HepG2 (cell line): ENCODE data around the gene OAF. TPM values are rescaled to one million over a fixed set of nuclear protein-coding genes. Genes with fewer than 3 reads are reported as not detected.

Experiments used
- ATAC-seq: fragments of 200-7000 bp; cut with Tn5 transposase; 3 replicates; pipeline ENCODE4 v1.9.1; 2020; ENCODE audit warnings: mild to moderate bottlenecking, moderate library complexity
- BruUV-seq: library from RNA; stranded (reverse); fragments of 400-500 nt; replicated peaks from 2 replicates; lab custom pipeline; 2021; lab: Mats Ljungman, UMichigan
- CTCF ChIA-PET: fragments of 300-600 bp; formaldehyde crosslinking; extraction: SDS; loops from one replicate; lab custom pipeline; 2021; ENCODE audit warnings: low total read pairs, inconsistent platforms, low intra/inter-chr PET ratio; lab: Yijun Ruan, JAX
- POLR2A ChIA-PET: fragments of 350-600 bp; sonication (Branson Sonifier 250); formaldehyde crosslinking; loops from one replicate; lab custom pipeline; 2020; ENCODE audit warnings: antibody characterized with exemption, inconsistent platforms; lab: Yijun Ruan, JAX
- DNase-seq: peaks from one replicate; pipeline ENCODE4 v3.0.0-alpha.2; 2015; ENCODE audit warnings: low spot score
- FAIRE-seq: peaks from 3 replicates; lab custom pipeline; 2011; peaks lifted over from hg19 to GRCh38; lab: Jason Lieb, UNC
- H2AFZ ChIP-seq: one replicate; pipeline ENCODE4 v1.6.1; 2011; ENCODE audit warnings: low read length, inconsistent platforms
- H3K27ac ChIP-seq: fragments of 300-600 bp; 3 replicates; pipeline ENCODE4 v1.8.0; 2011; ENCODE audit warnings: mixed run types, mild to moderate bottlenecking, mixed read lengths, low read length, inconsistent platforms; ENCODE audit not compliant: insufficient read depth; ENCODE audit errors: extremely low read length
- H3K27me3 ChIP-seq, 2 experiments: fragments of 200-600 bp in 1 of 2; 2 replicates in 1 of 2; 3 replicates in 1 of 2; pipeline versions ENCODE4 v1.6.0 to v1.8.0; 2011; ENCODE audit warnings: low read length in 2 of 2, mild to moderate bottlenecking in 2 of 2, moderate library complexity in 2 of 2, inconsistent platforms in 1 of 2; ENCODE audit not compliant: insufficient read depth in 2 of 2, control insufficient read depth in 1 of 2
- H3K36me3 ChIP-seq, 2 experiments: fragments of 200-600 bp in 1 of 2; replicated peaks in 1 of 2; 2 replicates in 1 of 2; 3 replicates in 1 of 2; pipeline versions ENCODE4 v1.5.1 to v1.8.0; 2011; ENCODE audit warnings: low read length in 2 of 2, inconsistent platforms in 1 of 2; ENCODE audit not compliant: insufficient read depth in 2 of 2, control insufficient read depth in 1 of 2
- H3K4me1 ChIP-seq: 2 replicates; pipeline ENCODE4 v1.5.1; 2012; ENCODE audit warnings: low read length, inconsistent platforms; ENCODE audit not compliant: insufficient read depth
- H3K4me2 ChIP-seq: 2 replicates; pipeline ENCODE4 v1.6.0; 2011; ENCODE audit warnings: low read depth, low read length, inconsistent platforms
- H3K4me3 ChIP-seq, 3 experiments: fragments of 200-600 bp in 1 of 3; sonication (generic), shearing (Covaris generic) in 1 of 3; replicated peaks in 1 of 3; 2 replicates each; pipeline ENCODE4 v1.5.1; 2011 to 2016; ENCODE audit warnings: low read length in 3 of 3, inconsistent platforms in 2 of 3, low read depth in 2 of 3, mild to moderate bottlenecking in 2 of 3, control low read depth in 1 of 3, mixed read lengths in 1 of 3; ENCODE audit not compliant: insufficient read depth in 1 of 3
- H3K79me2 ChIP-seq: one replicate; pipeline ENCODE4 v1.6.1; 2011; ENCODE audit warnings: low read length, inconsistent platforms; ENCODE audit not compliant: insufficient read depth
- H3K9ac ChIP-seq: 2 replicates; pipeline ENCODE4 v1.6.0; 2011; ENCODE audit warnings: mild to moderate bottlenecking, low read depth, low read length, inconsistent platforms; ENCODE audit not compliant: insufficient read depth
- H3K9me3 ChIP-seq: 2 replicates; pipeline ENCODE4 v1.5.1; 2012; ENCODE audit warnings: mild to moderate bottlenecking, low read length
- H4K20me1 ChIP-seq: 2 replicates; pipeline ENCODE4 v1.6.0; 2011; ENCODE audit warnings: inconsistent platforms, mild to moderate bottlenecking, low read length, moderate library complexity; ENCODE audit not compliant: insufficient read depth
- FOSL2 ChIP-seq: sonication (generic); formaldehyde crosslinking; IDR thresholded peaks from 2 replicates; pipeline ENCODE4 v1.4.0; 2020; ENCODE audit warnings: missing genetic modification reagents
- PLRG1 ChIP-seq: fragments of 450-650 bp; conservative IDR thresholded peaks from 2 replicates; pipeline ENCODE4 v1.6.1; 2016
- RBM22 ChIP-seq: fragments of 200-400 bp; formaldehyde crosslinking; optimal IDR thresholded peaks from 2 replicates; pipeline ENCODE3; 2017; ENCODE audit warnings: mild to moderate bottlenecking, low read length, moderate library complexity
- ZNF556 ChIP-seq: sonication (generic); formaldehyde crosslinking; IDR thresholded peaks from 2 replicates; pipeline ENCODE4 v1.4.0; 2020; ENCODE audit warnings: mild to moderate bottlenecking, missing genetic modification reagents, borderline replicate concordance
- ZNF724P ChIP-seq: sonication (generic); formaldehyde crosslinking; IDR thresholded peaks from 2 replicates; pipeline ENCODE4 v1.8.0; 2022; ENCODE audit warnings: missing genetic modification reagents, borderline replicate concordance
- WGBS: methylation state at CpG from one replicate; pipeline ENCODE4 v1.1.6; 2017; ENCODE audit warnings: low lambda C conversion rate; 5-methylcytosine and 5-hydroxymethylcytosine counted together
- in situ Hi-C: cut with HindIII; loops from 2 replicates; pipeline ENCODE4 v1.10.0; 2017; ENCODE audit warnings: low pct_unique_long_range_greater_than_20kb; ENCODE audit not compliant: extremely low pct_ligation_motif_present
- intact Hi-C: fragments of 100-400 bp; cut with micrococcal nuclease; formaldehyde crosslinking; loops from one replicate; pipeline ENCODE4 v1.10.0; 2022; ENCODE audit not compliant: unreplicated experiment
- polyA plus RNA-seq, 8 experiments: library from polyadenylated mRNA; depleted of rRNA in 3 of 8; stranded (reverse) in 7 of 8; unstranded in 1 of 8; fragments of >200 nt; fragmentation: Illumina TruSeq in 4 of 8; extraction: Trizol in 4 of 8; gene quantifications; 2 replicates each; pipeline versions ENCODE4 v1.2.1 to v1.2.3, GENCODE V29; 2011 to 2016; ENCODE audit warnings: low read depth in 4 of 8, missing spikeins in 1 of 8, mixed read lengths in 1 of 8; ENCODE audit not compliant: insufficient read depth in 1 of 8
- total RNA-seq, 5 experiments: library from RNA; depleted of rRNA; stranded (reverse); fragments of >200 nt; fragmentation: Illumina TruSeq; extraction: Trizol; gene quantifications; 2 replicates each; pipeline ENCODE4 v1.2.3, GENCODE V29; 2016; ENCODE audit warnings: low read depth in 1 of 5
- TF ChIP-seq, protein P1 (sequence below): sonication (generic); formaldehyde crosslinking; IDR thresholded peaks from 2 replicates; pipeline ENCODE4 v1.4.0; 2020; ENCODE audit warnings: missing genetic modification reagents

Gene OAF
- total and polyA plus RNA-seq, 2 of the 13 experiments (the other 11 are each of a cell fraction or from before 2014, with no cell fraction given): 63.7 to 94.6 TPM

DNA sequence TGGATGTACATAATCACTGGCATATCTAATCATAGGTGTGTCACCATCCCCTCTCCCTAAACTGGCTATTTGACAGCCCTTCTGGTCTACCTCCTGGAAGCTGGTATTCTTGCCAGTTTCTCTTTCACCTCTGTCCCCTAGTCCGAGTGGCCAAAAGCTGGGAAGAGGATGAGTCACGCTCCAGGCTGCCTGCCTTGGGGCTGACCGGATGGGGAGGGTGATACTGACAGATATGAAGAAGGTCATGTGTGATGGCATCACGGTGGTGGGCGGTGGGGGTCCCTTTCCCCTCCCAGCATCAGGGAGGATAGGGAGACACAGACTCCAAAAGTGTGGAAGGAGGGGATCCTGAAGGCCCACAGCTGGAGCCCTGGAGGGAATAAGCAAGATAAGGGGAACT lies 4.8 kb downstream of the OAF start:
- peaks cover 19% of the 10 kb centered on the region for H4K20me1 ChIP-seq
- H3K4me3 ChIP-seq: no peak overlapping the region
- BruUV-seq: no TSS peak
- H3K27ac ChIP-seq: no peak overlapping the region
- WGBS: 92% methylated on average over 5 of the region's 5 CpGs
- CTCF ChIA-PET: no interaction called here
- peaks cover 46% of the 10 kb centered on the region for H3K79me2 ChIP-seq
- no peak overlapping the region for H3K4me2 ChIP-seq
- POLR2A ChIA-PET: interaction anchor here (1.8 to 2.8 kb wide), 2 partner anchors 17 to 30 kb away, joined by 4 to 11 read pairs; no protein-coding TSS in a partner anchor
- intact Hi-C loops: no loop called here
- peaks cover 7 to 37% of the 10 kb centered on the region in 2 experiments; a peak in 4 of 5 replicates for H3K36me3 ChIP-seq
- no peak overlapping the region for H3K9ac ChIP-seq
- in situ Hi-C loops: no loop called here
- H3K4me1 ChIP-seq: peaks cover 83% of the 10 kb centered on the region
- ATAC-seq (no peak), DNase-seq (no peak), FAIRE-seq (no peak)
- H2AFZ ChIP-seq: no peak overlapping the region
- H3K27me3 ChIP-seq: no peaks in the 10 kb centered on the region
- no peak for TF ChIP-seq ZNF556 (CRISPR knock-in tag)
- TF ChIP-seq FOSL2 (CRISPR knock-in tag): peak; percentile 66
- TF ChIP-seq RBM22: peak; percentile 24
- no peak for TF ChIP-seq PLRG1
- H3K9me3 ChIP-seq: no peaks in the 10 kb centered on the region

- Histone ChIP-seq H3K79me2 (peaks cover 37% of the 10 kb centered on the region), H3K9ac (no peak overlapping the region), H3K4me1 (peaks cover 91% of the 10 kb centered on the region), H2AFZ (no peak overlapping the region), H3K4me3 (no peak overlapping the region), H3K4me2 (no peak overlapping the region), H3K9me3 (no peaks in the 10 kb centered on the region), H3K27me3 (no peaks in the 10 kb centered on the region), H4K20me1 (peaks cover 19% of the 10 kb centered on the region), H3K36me3 (peaks cover 7 to 44% of the 10 kb centered on the region in 2 experiments; a peak in 4 of 5 replicates), H3K27ac (peak overlapping the region; percentile 25)
- ChIA-PET POLR2A (interaction anchor here (0.9 to 2.8 kb wide), 3 partner anchors 18 to 31 kb away, joined by 3 to 11 read pairs (median 4); no protein-coding TSS in a partner anchor), CTCF (no interaction called here)
- FAIRE-seq (no peak), ATAC-seq (no peak), DNase-seq (no peak)
- TF ChIP-seq, protein P1, sequence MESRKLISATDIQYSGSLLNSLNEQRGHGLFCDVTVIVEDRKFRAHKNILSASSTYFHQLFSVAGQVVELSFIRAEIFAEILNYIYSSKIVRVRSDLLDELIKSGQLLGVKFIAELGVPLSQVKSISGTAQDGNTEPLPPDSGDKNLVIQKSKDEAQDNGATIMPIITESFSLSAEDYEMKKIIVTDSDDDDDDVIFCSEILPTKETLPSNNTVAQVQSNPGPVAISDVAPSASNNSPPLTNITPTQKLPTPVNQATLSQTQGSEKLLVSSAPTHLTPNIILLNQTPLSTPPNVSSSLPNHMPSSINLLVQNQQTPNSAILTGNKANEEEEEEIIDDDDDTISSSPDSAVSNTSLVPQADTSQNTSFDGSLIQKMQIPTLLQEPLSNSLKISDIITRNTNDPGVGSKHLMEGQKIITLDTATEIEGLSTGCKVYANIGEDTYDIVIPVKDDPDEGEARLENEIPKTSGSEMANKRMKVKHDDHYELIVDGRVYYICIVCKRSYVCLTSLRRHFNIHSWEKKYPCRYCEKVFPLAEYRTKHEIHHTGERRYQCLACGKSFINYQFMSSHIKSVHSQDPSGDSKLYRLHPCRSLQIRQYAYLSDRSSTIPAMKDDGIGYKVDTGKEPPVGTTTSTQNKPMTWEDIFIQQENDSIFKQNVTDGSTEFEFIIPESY (CRISPR knock-in tag): peak; percentile 78
- TF ChIP-seq ZNF724P: no peak
- no TSS peak for BruUV-seq
- 87% methylated on average over 4 of the region's 8 CpGs for WGBS
- intact Hi-C loops: no loop called here
- in situ Hi-C loops: no loop called here
Measured at GRCh38 chr11:120216426-120217102, 5.7 kb downstream of the OAF start.
